ENCODE results near the gene SDK1.
"Not testable (repeated sequence)": the region's sequence is repeated elsewhere in the genome, so short reads cannot be mapped to it uniquely, and the experiment has no call there.

The SDK1 gene

GRCh38 chr7:4270268-4270667 lies 969.2 kb downstream of the SDK1 start:
- DNase-seq = no peak

GRCh38 chr7:4270941-4271715 lies 970.1 kb downstream of the SDK1 start:
- DNase-seq = no peak

- DNase-seq = no peak
Measured at GRCh38 chr7:4271716-4272015, 970.6 kb downstream of the SDK1 start.

GRCh38 chr7:4272141-4272540 lies 971.1 kb downstream of the SDK1 start:
- no peak for DNase-seq

GRCh38 chr7:4273566-4274230 lies 972.6 kb downstream of the SDK1 start:
- DNase-seq = no peak

- no peak for DNase-seq
Measured at GRCh38 chr7:4274286-4274685, 973.2 kb downstream of the SDK1 start.

DNA sequence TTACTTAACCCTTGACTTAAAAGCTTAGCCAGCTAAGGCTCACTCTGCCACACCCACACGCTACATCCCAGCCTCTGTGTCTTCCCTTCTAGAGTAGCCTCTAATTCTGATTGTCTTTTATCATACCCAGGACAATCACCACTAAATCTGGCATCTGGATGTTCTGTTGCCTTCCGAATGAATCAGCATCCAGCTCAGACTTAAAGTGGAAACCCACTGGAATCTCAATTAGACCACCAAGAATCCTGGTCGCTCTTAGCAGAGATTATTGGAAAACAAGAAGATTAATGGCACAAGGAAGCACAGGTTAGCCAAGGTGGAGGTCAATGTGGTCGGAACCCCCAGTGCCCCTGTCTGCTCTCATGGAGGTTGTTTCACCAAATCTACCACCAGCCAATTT lies 976.9 kb downstream of the SDK1 start:
- DNase-seq = no peak

- DNase-seq = no peak
Measured at GRCh38 chr7:4279216-4279615, 978.2 kb downstream of the SDK1 start.

GRCh38 chr7:4281231-4281993 lies 980.4 kb downstream of the SDK1 start:
- no peak for DNase-seq

DNA sequence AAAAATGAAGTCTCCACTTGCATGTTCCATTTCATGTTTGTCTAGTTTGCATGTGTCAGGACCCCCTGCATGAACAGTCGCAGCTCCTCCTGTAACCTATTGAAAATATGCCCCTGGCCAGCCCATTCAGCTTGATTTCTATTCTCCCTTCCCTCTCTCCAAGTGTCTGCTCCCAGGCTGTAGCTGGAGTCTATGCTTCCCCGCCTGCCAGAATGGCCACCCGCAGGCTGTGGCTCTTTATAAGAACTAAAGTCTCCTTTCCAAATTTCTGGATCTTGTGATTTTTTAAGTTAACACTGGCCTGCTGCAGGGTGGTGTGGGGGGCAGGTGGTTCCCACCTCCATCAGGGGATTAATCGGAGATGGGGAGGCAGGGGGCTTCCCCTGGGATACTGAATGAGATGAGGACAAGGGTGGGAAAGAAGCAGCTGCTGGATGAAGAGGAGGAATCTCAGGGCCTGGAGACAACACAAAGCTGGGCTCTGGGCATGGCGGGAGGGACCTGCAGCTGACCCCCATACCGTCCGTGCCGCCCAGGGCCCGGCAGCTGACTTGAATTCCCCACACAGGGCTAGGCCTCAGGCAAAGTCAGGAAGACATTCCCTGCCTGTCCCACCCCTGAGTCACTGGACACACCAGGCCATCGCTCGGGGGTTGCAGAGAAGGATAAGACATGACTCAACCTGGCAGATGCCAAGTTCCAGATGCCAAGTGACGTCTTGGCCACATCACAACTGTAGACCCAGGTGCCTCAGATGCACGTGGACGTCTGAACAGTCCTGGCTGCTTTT lies 981.6 kb downstream of the SDK1 start:
- DNase-seq = no peak

DNA sequence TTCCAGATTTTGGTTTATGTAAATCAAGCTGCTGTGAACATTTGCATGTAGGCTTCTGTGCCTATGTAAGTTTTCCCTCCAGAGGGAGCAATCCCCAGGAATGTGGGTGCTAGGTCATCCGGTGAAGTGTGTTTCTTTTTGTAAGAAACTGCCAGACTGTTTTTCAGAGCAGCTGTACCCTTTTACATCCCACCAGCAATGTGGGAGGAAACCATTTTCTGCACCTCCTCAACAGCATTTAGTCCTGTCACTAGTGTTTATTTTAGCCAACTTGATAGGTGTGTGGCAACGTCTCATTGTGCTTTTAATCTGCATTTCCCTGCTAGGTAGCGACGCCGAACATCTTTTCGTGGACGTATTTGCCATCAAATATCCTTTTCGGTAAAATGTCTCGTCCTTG lies 985.3 kb downstream of the SDK1 start:
- no peak for DNase-seq

DNA sequence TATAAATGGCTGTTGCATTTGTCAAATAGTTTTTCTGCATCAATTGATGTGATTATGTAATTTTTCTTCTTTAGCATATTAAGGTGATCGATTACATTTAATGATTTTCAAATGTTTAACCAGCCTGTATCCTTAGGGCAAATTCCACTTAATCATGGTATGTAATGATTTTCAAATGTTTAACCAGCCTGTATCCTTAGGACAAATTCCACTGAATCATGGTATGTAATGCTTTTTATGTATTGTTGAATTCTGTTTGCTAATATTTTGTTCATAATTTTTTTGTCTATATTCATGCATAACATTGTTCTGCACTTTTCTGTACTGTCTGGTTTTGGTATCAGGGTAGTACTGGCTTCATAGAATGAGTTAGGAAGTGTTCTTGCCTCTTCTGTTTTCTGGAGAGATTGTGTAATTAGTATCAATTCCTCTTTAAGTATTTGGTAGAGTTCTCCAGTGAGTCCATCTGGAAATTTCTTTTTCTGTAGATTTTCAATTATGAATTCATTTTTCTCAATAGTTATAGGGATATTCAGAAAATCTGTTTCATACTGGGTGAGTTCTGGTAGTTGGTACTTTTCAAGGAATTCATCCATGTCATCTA lies 987.8 kb downstream of the SDK1 start:
- DNase-seq = no peak

DNA sequence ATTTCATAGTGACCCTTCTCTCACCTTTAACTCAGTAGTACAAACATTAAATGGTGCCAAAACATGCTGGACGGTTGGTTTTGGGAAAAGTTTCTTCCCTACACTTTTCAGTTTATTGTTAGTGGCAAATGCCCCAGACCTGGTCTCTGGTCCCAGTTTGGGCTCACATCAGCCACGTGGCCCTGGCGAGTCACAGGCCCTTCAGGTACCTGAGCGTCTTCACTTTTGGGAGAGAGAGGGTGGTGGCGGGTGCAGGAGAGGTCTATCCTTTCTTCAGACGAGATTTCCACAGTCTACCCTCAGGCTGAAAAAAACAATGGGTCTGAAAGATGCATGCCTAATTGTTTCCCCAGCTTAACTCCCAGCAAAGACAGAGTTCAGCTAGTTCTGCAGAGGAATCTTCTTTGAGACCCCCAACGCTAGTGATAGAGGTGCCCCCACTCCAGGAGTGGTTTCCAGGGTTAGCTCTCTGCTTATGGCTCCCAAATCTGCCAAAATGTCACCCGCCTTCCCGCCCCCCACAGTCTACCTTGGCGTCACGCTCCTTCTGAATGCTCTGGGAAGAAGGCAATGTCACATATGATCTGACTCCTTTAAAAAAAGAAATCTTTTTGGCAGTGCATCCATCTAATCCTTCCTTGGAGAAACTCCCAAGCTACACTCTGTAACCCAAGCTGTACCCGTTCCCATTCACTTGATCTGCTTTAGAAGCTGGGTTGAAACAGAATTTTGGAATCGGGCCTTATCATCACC lies 996.3 kb downstream of the SDK1 start:
- no peak for DNase-seq

DNA sequence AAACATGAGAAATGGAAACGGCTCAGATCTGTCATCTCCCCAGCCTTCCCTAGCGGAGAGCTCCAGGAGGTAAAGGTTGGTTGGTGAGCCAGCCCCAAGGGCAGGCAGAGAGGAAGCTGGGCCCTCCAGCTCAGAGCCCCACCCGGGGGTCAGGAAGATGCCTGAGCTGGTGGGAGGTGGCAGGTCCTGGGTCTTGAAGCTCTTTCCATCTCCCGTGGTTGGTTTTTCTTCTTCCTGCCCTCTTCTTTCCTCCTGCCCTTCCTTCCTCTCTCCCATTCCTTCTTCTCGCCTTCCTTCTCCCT lies 996.8 kb downstream of the SDK1 start:
- no peak for DNase-seq

- no peak for DNase-seq
Measured at GRCh38 chr7:4299431-4299830, 998.4 kb downstream of the SDK1 start.

- DNase-seq = no peak
Measured at GRCh38 chr7:4302203-4302905, 1001.3 kb downstream of the SDK1 start.

DNA sequence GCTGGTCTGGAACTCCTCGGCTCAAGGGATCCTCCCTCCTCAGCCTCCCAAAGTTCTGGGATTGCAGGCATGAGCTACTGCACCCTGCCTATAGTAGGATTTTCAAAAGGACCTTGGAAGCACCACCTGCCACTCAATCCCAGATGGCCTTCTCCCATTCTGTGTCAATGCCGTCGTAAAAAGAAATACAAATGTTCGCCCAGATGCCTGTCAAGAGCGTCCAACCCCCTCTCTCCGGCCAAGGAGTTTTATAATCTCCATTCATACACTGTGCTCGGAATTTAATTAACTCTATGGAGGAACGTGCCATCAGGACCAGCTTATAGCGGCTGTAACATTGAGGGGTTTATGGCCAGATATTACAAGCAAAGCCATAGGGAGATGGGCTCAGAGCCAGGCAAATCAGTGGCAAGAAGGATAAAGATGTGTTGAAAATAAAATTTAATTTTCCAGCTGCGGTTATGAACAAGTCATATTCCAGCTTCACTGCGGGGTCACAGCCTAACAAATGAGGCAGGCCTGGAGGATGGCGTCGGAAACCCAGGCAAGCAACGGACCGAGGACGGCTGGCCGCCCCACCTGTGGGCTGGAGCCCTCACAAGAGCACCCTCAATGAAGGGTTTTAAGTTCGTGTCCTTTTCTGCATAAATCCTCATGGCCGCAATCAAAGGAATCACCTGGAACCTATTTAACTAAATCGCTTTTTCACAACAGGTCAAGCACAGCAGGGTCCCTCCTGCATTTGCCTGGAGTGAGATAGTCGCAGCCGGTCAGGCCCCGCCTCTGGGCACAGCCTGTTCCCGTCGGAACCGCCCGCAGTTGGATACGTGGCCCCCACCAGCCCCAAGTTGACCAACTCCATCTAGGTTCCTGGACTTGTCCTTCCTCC lies 1006.5 kb downstream of the SDK1 start:
- DNase-seq = no peak

DNA sequence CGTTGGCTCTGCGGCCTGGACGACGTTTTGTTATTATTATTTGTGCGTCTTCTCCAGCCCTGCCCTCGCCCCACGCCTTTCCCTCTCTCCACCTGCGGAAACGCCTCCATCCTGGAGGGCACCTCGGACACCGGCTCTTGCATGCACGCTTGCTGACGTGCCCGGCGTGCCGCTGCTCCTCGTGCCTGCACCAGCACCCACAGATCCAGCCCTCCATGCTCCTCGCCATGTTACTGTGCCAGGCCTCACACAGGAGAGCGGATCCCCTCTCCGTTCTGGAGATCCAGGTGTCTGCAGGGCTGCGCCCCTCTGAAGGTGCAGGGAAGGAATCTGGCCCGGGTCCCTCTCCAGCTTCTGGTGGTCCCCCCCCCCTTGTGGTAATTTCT lies 1007.1 kb downstream of the SDK1 start:
- no peak for DNase-seq

GRCh38 chr7:4313911-4314310 lies 1012.9 kb downstream of the SDK1 start:
- not testable (repeated sequence) for DNase-seq

DNA sequence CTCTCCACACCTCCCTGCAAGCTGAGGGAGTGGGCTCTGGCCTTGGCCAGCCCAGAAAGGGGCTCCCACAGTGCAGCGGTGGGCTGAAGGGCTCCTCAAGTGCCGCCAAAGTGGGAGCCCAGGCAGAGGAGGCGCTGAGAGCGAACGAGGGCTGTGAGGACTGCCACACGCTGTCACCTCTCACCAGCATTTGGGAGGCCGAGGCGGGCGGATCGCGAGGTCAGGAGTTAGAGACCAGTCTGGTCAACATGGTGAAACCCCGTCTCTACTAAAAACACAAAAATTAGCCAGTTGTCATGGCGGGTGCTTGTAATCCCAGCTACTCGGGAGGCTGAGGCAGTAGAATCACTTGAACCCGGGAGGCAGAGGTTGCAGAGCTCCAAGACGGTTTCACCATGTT lies 1013.3 kb downstream of the SDK1 start:
- DNase-seq = not testable (repeated sequence)

Measured in AML-193 (cell line).